Activated B cell treated with CpG ODN at 0.5 μM for 24 hours (primary cell): Measurements from ENCODE around the gene CBY2. TPM values are rescaled to one million over a fixed set of nuclear protein-coding genes. Genes with fewer than 3 reads are reported as not detected.

Experiments
- ATAC-seq: fragments of 200-7000 bp; cut with Tn5 transposase; one replicate; pipeline ENCODE4 v1.10.0; 2021; ENCODE audit warnings: low read depth, mild to moderate bottlenecking, moderate library complexity
- CTCF ChIA-PET: fragments of 350-600 bp; sonication (Branson Sonifier 250); formaldehyde crosslinking; loops from one replicate; lab custom pipeline; 2021; ENCODE audit warnings: antibody characterized with exemption; lab: Charles Lee
- POLR2A ChIA-PET: fragments of 350-600 bp; sonication (Branson Sonifier 250); formaldehyde crosslinking; loops from one replicate; lab custom pipeline; 2021; ENCODE audit warnings: antibody characterized with exemption; lab: Charles Lee
- DNase-seq: peaks from one replicate; pipeline ENCODE4 v3.0.0; 2022
- H3K27ac Mint-ChIP-seq: one replicate; pipeline ENCODE4 v1.8.0; 2020; ENCODE audit warnings: mixed read lengths
- H3K27me3 Mint-ChIP-seq: one replicate; pipeline ENCODE4 v1.8.0; 2021; ENCODE audit warnings: mixed read lengths
- H3K36me3 Mint-ChIP-seq: one replicate; pipeline ENCODE4 v1.8.0; 2021; ENCODE audit warnings: low read depth, mixed read lengths
- H3K4me1 Mint-ChIP-seq: one replicate; pipeline ENCODE4 v1.8.0; 2021; ENCODE audit warnings: mixed read lengths
- H3K4me3 Mint-ChIP-seq: one replicate; pipeline ENCODE4 v1.8.0; 2020; ENCODE audit warnings: mild to moderate bottlenecking, mixed read lengths
- H3K9me3 Mint-ChIP-seq: one replicate; pipeline ENCODE4 v1.8.0; 2020; ENCODE audit warnings: mixed read lengths
- intact Hi-C: fragments of 100-400 bp; cut with micrococcal nuclease; formaldehyde crosslinking; loops from one replicate; pipeline ENCODE4 v1.15.1; 2024
- total RNA-seq: library from RNA; stranded (reverse); gene quantifications from 2 replicates; pipeline ENCODE4 v1.2.3, GENCODE V29; 2022
- TF ChIP-seq, protein P1 (sequence below): fragments of 200-600 bp; IDR thresholded peaks from one replicate; pipeline ENCODE4 v1.8.0; 2022; ENCODE audit warnings: antibody characterized with exemption, mild to moderate bottlenecking

CBY2 gene
- total RNA-seq, 1 donor from 2014 or later: not detected

DNA sequence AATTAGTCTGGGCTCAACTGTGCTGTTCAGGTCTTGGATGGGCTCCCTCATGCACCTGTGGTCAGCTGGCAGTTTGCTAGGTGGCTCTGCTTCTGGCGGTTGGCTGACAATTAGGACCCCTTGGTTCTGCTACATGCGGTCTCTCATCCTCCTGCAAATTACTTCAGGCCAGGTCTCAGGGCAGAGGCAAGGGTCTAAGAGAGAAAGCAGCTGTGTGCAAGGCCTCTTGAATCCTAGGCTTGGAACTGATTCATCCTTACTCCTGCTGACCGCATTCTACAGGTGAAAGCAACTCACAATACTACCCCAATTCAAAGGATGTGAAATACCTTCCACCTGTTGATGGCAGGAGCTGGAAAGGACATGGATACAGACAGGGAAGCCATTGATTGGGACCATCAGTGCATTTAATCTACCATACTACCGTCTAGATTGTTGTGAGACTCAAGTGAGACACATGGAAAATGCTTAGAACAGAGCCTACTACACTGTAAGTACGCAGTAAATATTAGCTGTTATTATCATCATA, 19.1 kb downstream of the CBY2 start:
- ChIA-PET CTCF (no interaction called here), POLR2A (no interaction called here)
- Mint-ChIP-seq H3K27me3 (peaks cover 5% of the 10 kb centered on the region), H3K27ac (no peak overlapping the region), H3K4me3 (no peak overlapping the region), H3K9me3 (no peaks in the 10 kb centered on the region), H3K36me3 (no peaks in the 10 kb centered on the region), H3K4me1 (no peaks in the 10 kb centered on the region)
- intact Hi-C loops: no loop called here
- ATAC-seq (no peak), DNase-seq (no peak)
- TF ChIP-seq, protein P1, sequence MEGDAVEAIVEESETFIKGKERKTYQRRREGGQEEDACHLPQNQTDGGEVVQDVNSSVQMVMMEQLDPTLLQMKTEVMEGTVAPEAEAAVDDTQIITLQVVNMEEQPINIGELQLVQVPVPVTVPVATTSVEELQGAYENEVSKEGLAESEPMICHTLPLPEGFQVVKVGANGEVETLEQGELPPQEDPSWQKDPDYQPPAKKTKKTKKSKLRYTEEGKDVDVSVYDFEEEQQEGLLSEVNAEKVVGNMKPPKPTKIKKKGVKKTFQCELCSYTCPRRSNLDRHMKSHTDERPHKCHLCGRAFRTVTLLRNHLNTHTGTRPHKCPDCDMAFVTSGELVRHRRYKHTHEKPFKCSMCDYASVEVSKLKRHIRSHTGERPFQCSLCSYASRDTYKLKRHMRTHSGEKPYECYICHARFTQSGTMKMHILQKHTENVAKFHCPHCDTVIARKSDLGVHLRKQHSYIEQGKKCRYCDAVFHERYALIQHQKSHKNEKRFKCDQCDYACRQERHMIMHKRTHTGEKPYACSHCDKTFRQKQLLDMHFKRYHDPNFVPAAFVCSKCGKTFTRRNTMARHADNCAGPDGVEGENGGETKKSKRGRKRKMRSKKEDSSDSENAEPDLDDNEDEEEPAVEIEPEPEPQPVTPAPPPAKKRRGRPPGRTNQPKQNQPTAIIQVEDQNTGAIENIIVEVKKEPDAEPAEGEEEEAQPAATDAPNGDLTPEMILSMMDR: no peak

DNA sequence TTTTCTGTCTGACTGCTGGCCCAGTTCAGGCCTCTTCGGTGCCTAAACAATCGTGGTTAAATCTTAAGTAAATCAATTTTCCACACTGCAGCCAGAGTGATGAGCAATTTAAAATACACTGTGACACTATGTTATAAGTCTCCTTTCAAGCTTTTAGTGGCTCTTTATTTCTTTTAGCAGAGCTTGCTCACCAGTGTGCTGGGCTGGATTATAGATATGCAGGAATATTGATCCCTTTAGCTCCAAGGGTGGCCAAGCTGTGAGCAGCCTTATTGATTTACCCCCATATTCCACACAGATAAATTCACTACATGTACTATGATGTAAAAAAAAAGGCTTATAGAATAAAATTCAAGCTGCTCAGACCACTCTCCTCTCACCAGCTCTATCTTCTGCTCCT, 21.7 kb downstream of the CBY2 start:
- no peak for ATAC-seq
- H3K36me3 Mint-ChIP-seq: no peaks in the 10 kb centered on the region
- DNase-seq: no peak
- ChIA-PET CTCF (no interaction called here), POLR2A (no interaction called here)
- peaks cover 8% of the 10 kb centered on the region for H3K27me3 Mint-ChIP-seq
- intact Hi-C loops: no loop called here
- TF ChIP-seq, protein P1: no peak
- H3K27ac Mint-ChIP-seq: no peak overlapping the region
- no peak overlapping the region for H3K4me3 Mint-ChIP-seq
- no peaks in the 10 kb centered on the region for H3K4me1 Mint-ChIP-seq
- H3K9me3 Mint-ChIP-seq: no peaks in the 10 kb centered on the region

DNA sequence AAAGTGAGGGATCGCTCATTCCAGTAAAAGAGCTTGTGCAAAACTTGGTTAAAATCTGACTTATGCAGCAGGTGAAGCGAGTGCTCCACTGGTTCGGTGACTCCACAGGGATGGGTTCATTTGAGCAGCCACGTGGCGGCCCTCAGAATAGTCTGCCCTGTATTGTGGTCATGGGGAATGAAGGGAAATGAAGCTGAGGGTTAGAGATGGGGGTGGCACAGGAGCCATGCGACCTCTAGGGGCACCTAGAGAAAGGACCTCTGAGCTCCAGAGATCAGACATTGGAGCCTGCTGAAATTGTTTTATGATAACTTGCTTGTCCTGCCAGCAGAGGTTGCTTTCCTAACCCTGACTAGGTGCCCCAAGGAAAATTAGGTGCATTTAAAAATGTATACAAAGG, 26.6 kb downstream of the CBY2 start:
- no peak for ATAC-seq
- peaks cover 8% of the 10 kb centered on the region for H3K27me3 Mint-ChIP-seq
- H3K4me1 Mint-ChIP-seq: no peaks in the 10 kb centered on the region
- H3K27ac Mint-ChIP-seq: no peak overlapping the region
- ChIA-PET POLR2A (interaction anchor here (0.6 kb wide), 1 partner anchor 713 kb away, joined by 3 read pairs; no protein-coding TSS in a partner anchor), CTCF (interaction anchor here (0.5 kb wide), 1 partner anchor 559 kb away, joined by 3 read pairs; no protein-coding TSS in a partner anchor)
- intact Hi-C loops: no loop called here
- TF ChIP-seq, protein P1: no peak
- no peaks in the 10 kb centered on the region for H3K36me3 Mint-ChIP-seq
- H3K9me3 Mint-ChIP-seq: no peaks in the 10 kb centered on the region
- no peak overlapping the region for H3K4me3 Mint-ChIP-seq
- DNase-seq: no peak

DNA sequence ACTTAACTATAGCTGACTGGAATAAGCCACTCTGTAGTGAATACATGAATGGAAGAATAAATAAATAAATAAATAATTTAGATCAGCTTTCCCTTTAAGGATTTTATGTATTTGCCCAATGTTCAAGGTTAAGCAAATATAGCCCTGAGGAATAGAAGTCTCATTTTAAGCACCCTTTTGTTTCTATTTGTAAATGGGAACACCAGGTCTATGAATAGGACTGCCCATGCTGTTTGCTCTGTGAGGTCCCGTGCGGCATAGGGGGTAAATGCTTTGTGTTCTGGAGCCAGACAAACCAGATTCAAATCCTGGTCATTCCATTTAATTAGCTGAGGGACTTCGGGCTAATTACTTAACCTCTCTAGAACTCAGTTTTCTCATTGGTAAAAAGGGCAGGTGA, 29.3 kb downstream of the CBY2 start:
- H3K4me3 Mint-ChIP-seq: no peak overlapping the region
- H3K27me3 Mint-ChIP-seq: peaks cover 9% of the 10 kb centered on the region
- H3K36me3 Mint-ChIP-seq: no peaks in the 10 kb centered on the region
- POLR2A ChIA-PET: no interaction called here
- CTCF ChIA-PET: no interaction called here
- DNase-seq (no peak), ATAC-seq (no peak)
- intact Hi-C loops: no loop called here
- no peak overlapping the region for H3K27ac Mint-ChIP-seq
- H3K4me1 Mint-ChIP-seq: no peaks in the 10 kb centered on the region
- TF ChIP-seq, protein P1: no peak
- no peaks in the 10 kb centered on the region for H3K9me3 Mint-ChIP-seq

DNA sequence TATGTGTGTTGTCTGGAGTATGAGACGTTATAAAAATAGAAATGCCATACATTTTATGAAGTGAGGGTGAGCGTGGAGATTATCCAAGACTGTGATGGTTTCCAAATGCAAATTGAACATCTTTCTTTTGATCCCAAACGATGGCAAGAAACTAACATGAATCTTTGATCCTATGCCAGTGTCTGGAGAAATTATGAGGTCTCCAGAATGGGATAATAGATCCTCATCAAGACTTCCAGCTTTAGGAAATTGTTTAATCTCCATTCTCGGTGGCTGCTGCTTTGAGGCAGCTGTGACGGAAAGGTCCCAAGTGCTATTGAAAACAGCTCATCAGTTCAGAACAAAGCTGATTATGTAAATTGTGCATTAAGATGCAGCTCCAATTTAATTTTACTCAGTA, 30.8 kb downstream of the CBY2 start:
- no peak overlapping the region for H3K4me3 Mint-ChIP-seq
- ATAC-seq (no peak), DNase-seq (no peak)
- no peak overlapping the region for H3K27ac Mint-ChIP-seq
- no peaks in the 10 kb centered on the region for H3K9me3 Mint-ChIP-seq
- peaks cover 6% of the 10 kb centered on the region for H3K27me3 Mint-ChIP-seq
- ChIA-PET CTCF (no interaction called here), POLR2A (no interaction called here)
- H3K36me3 Mint-ChIP-seq: no peaks in the 10 kb centered on the region
- no peaks in the 10 kb centered on the region for H3K4me1 Mint-ChIP-seq
- intact Hi-C loops: no loop called here
- TF ChIP-seq, protein P1: no peak
